Hepatocyte (in vitro differentiated cells): Measurements from ENCODE around the gene CYB561D1.

ENCODE experiments used
- EZH2 ChIP-seq: fragments of 200-600 bp; sonication (generic); IDR thresholded peaks from 2 replicates; pipeline ENCODE4 v1.6.1; 2016; ENCODE audit warnings: antibody characterized with exemption, mild to moderate bottlenecking, borderline replicate concordance
- EZH2phosphoT487 ChIP-seq: fragments of 200-600 bp; sonication (generic); IDR thresholded peaks from one replicate; pipeline ENCODE4 v1.6.1; 2018; ENCODE audit warnings: antibody characterized with exemption, mild to moderate bottlenecking, low read depth, moderate library complexity; ENCODE audit not compliant: unreplicated experiment, severe bottlenecking
- TF ChIP-seq, protein P1 (sequence below): fragments of 200-600 bp; sonication (generic); IDR thresholded peaks from 2 replicates; pipeline ENCODE4 v1.5.1; 2016; ENCODE audit warnings: antibody characterized with exemption, mild to moderate bottlenecking; ENCODE audit not compliant: poor library complexity

DNA sequence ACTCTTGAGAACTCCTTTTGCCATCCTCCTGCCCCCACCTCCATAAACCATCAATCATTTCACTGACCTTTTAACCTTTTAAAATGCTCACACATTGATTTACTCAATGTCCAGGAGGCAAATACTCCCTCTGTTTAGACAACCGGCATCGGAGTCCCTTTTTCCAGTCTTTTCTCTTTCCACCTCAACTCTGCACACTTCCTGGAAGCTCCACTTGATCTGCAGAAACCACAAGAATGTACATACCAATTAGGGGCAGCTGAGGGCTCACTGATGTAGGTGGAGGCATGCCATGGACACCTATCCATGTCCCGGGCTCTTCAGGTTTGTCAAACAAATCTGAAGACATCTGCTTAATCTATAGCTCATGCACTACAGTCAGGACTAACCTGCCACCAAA is 21.0 kb downstream of the CYB561D1 start:
- TF ChIP-seq, protein P1, sequence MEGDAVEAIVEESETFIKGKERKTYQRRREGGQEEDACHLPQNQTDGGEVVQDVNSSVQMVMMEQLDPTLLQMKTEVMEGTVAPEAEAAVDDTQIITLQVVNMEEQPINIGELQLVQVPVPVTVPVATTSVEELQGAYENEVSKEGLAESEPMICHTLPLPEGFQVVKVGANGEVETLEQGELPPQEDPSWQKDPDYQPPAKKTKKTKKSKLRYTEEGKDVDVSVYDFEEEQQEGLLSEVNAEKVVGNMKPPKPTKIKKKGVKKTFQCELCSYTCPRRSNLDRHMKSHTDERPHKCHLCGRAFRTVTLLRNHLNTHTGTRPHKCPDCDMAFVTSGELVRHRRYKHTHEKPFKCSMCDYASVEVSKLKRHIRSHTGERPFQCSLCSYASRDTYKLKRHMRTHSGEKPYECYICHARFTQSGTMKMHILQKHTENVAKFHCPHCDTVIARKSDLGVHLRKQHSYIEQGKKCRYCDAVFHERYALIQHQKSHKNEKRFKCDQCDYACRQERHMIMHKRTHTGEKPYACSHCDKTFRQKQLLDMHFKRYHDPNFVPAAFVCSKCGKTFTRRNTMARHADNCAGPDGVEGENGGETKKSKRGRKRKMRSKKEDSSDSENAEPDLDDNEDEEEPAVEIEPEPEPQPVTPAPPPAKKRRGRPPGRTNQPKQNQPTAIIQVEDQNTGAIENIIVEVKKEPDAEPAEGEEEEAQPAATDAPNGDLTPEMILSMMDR = no peak
- no peak for TF ChIP-seq EZH2
- no peak for TF ChIP-seq EZH2phosphoT487
